Measurements from ENCODE around the gene ZBTB43.

ZBTB43 gene

GRCh38 chr9:126802318-126803059 lies 2.4 kb upstream of the ZBTB43 start:
- TF ChIP-seq YY1 (IDR thresholded peaks at IDR 0.05; ENCODE audit: low read depth) (no peak), EP300 (IDR thresholded peaks at IDR 0.05; ENCODE audit: borderline replicate concordance) (no peak), ZBTB7A (IDR thresholded peaks at IDR 0.05; ENCODE audit: low read depth) (no peak), EGR1 (IDR thresholded peaks at IDR 0.05) (no peak), TEAD4 (IDR thresholded peaks at IDR 0.05) (no peak), MAX (IDR thresholded peaks at IDR 0.05) (no peak), CREB1 (IDR thresholded peaks at IDR 0.05; ENCODE audit: low read depth) (no peak), REST (IDR thresholded peaks at IDR 0.05; ENCODE audit: low read depth) (no peak), NFIC (IDR thresholded peaks at IDR 0.05) (no peak), FOXM1 (IDR thresholded peaks at IDR 0.05; ENCODE audit: borderline replicate concordance, low read depth) (no peak), RAD21 (IDR thresholded peaks at IDR 0.05; ENCODE audit: low read depth) (no peak), TAF1 (IDR thresholded peaks at IDR 0.05; ENCODE audit: low read depth) (no peak), USF1 (IDR thresholded peaks at IDR 0.05) (no peak), TCF12 (IDR thresholded peaks at IDR 0.05; ENCODE audit: low read depth) (no peak), CEBPB (IDR thresholded peaks at IDR 0.05) (no peak)

- no peak for TF ChIP-seq TEAD4 (IDR thresholded peaks at IDR 0.05)
- no peak for TF ChIP-seq MAX (IDR thresholded peaks at IDR 0.05)
- no peak for TF ChIP-seq USF1 (IDR thresholded peaks at IDR 0.05)
- no peak for TF ChIP-seq REST (IDR thresholded peaks at IDR 0.05; ENCODE audit: low read depth)
- no peak for TF ChIP-seq ZBTB7A (IDR thresholded peaks at IDR 0.05; ENCODE audit: low read depth)
These were observed 593 bp upstream of the ZBTB43 start for GRCh38 chr9:126804198-126804695.

GRCh38 chr9:126805554-126806262 lies 868 bp downstream of the ZBTB43 start:
- TF ChIP-seq ZBTB7A (IDR thresholded peaks at IDR 0.05; ENCODE audit: low read depth): no peak
- TF ChIP-seq TEAD4 (IDR thresholded peaks at IDR 0.05): no peak
- no peak for TF ChIP-seq USF1 (IDR thresholded peaks at IDR 0.05)
- TF ChIP-seq TCF12 (IDR thresholded peaks at IDR 0.05; ENCODE audit: low read depth): no peak
- no peak for TF ChIP-seq RAD21 (IDR thresholded peaks at IDR 0.05; ENCODE audit: low read depth)
- no peak for TF ChIP-seq EGR1 (IDR thresholded peaks at IDR 0.05)
- TF ChIP-seq MAX (IDR thresholded peaks at IDR 0.05): no peak
- TF ChIP-seq NFIC (IDR thresholded peaks at IDR 0.05): no peak
- no peak for TF ChIP-seq EP300 (IDR thresholded peaks at IDR 0.05; ENCODE audit: borderline replicate concordance)
- TF ChIP-seq CREB1 (IDR thresholded peaks at IDR 0.05; ENCODE audit: low read depth): no peak
- no peak for TF ChIP-seq CEBPB (IDR thresholded peaks at IDR 0.05)
- TF ChIP-seq YY1 (IDR thresholded peaks at IDR 0.05; ENCODE audit: low read depth): no peak
- TF ChIP-seq REST (IDR thresholded peaks at IDR 0.05; ENCODE audit: low read depth): no peak
- TF ChIP-seq TAF1 (IDR thresholded peaks at IDR 0.05; ENCODE audit: low read depth): no peak
